IMR-90 (cell line): ENCODE data around the gene ADGRL3. TPM values are rescaled to one million over a fixed set of nuclear protein-coding genes. Genes with fewer than 3 reads are reported as not detected.

ENCODE experiments used
- ATAC-seq: fragments of 200-7000 bp; cut with Tn5 transposase; 2 replicates; pipeline ENCODE4 v1.9.1; 2020; ENCODE audit warnings: low read depth, mild to moderate bottlenecking, moderate library complexity
- BruUV-seq: library from RNA; stranded (reverse); fragments of 400-500 nt; replicated peaks from 2 replicates; lab custom pipeline; 2021; lab: Mats Ljungman, UMichigan
- CTCF ChIA-PET: fragments of 300-600 bp; formaldehyde crosslinking; extraction: SDS; loops from one replicate; lab custom pipeline; 2021; ENCODE audit warnings: antibody characterized with exemption; lab: Yijun Ruan, JAX
- POLR2A ChIA-PET: fragments of 300-600 bp; sonication (Branson Sonifier 250); formaldehyde crosslinking; loops from one replicate; lab custom pipeline; 2022; ENCODE audit warnings: antibody characterized with exemption; ENCODE audit not compliant: unreplicated experiment; lab: Charles Lee
- DNase-seq: peaks from one replicate; pipeline ENCODE4 v3.0.0; 2013
- H2AFZ ChIP-seq: replicated peaks from 2 replicates; pipeline ENCODE3; 2013; ENCODE audit warnings: low read length, mild to moderate bottlenecking; ENCODE audit not compliant: poor library complexity
- H2AK5ac ChIP-seq: 2 replicates; pipeline ENCODE4 v1.6.1; 2013; ENCODE audit warnings: low read depth, low read length, inconsistent platforms
- H2AK9ac ChIP-seq: replicated peaks from 2 replicates; pipeline ENCODE3; 2013; ENCODE audit warnings: mild to moderate bottlenecking, low read depth, low read length, moderate library complexity; ENCODE audit not compliant: poor library complexity
- H2BK120ac ChIP-seq: 2 replicates; pipeline ENCODE4 v1.6.1; 2013; ENCODE audit warnings: low read depth, low read length, inconsistent platforms
- H2BK15ac ChIP-seq: 3 replicates; pipeline ENCODE4 v1.6.1; 2013; ENCODE audit warnings: low read depth, low read length, inconsistent platforms
- H2BK20ac ChIP-seq: 2 replicates; pipeline ENCODE4 v1.6.1; 2013; ENCODE audit warnings: low read depth, mild to moderate bottlenecking, inconsistent platforms, low read length, moderate library complexity
- H2BK5ac ChIP-seq: 2 replicates; pipeline ENCODE4 v1.6.1; 2013; ENCODE audit warnings: mild to moderate bottlenecking, low read depth, low read length, inconsistent platforms; ENCODE audit not compliant: poor library complexity, severe bottlenecking
- H3K14ac ChIP-seq: replicated peaks from 2 replicates; pipeline ENCODE4 v1.6.1; 2013; ENCODE audit warnings: low read depth, low read length, inconsistent platforms
- H3K18ac ChIP-seq: 2 replicates; pipeline ENCODE4 v1.6.1; 2013; ENCODE audit warnings: low read depth, low read length, control low read depth
- H3K23ac ChIP-seq: 2 replicates; pipeline ENCODE4 v1.6.1; 2013; ENCODE audit warnings: low read depth, low read length, inconsistent platforms
- H3K27ac ChIP-seq: 2 replicates; pipeline ENCODE4 v1.5.1; 2013; ENCODE audit warnings: mild to moderate bottlenecking, control low read depth, low read length; ENCODE audit not compliant: insufficient read depth
- H3K27me3 ChIP-seq: 2 replicates; pipeline ENCODE4 v1.6.1; 2013; ENCODE audit warnings: low read length; ENCODE audit not compliant: control insufficient read depth, insufficient read depth
- H3K36me3 ChIP-seq: 2 replicates; pipeline ENCODE4 v1.6.1; 2013; ENCODE audit warnings: low read length, mixed read lengths; ENCODE audit not compliant: control insufficient read depth, insufficient read depth
- H3K4ac ChIP-seq: 2 replicates; pipeline ENCODE4 v1.6.1; 2013; ENCODE audit warnings: low read depth, low read length, inconsistent platforms
- H3K4me1 ChIP-seq: 2 replicates; pipeline ENCODE4 v1.6.1; 2013; ENCODE audit warnings: low read length, mixed read lengths; ENCODE audit not compliant: control insufficient read depth, insufficient read depth
- H3K4me2 ChIP-seq: 2 replicates; pipeline ENCODE4 v1.6.1; 2013; ENCODE audit warnings: low read depth, mild to moderate bottlenecking, control low read depth, low read length, moderate library complexity
- H3K4me3 ChIP-seq: 2 replicates; pipeline ENCODE4 v1.5.1; 2013; ENCODE audit warnings: low read depth, mild to moderate bottlenecking, control low read depth, low read length, moderate library complexity; ENCODE audit not compliant: insufficient read depth
- H3K56ac ChIP-seq: 2 replicates; pipeline ENCODE4 v1.6.1; 2013; ENCODE audit warnings: low read length, inconsistent platforms; ENCODE audit not compliant: insufficient read depth; ENCODE audit errors: extremely low read depth
- H3K79me1 ChIP-seq, 2 experiments: 2 replicates each; pipeline ENCODE4 v1.6.1; 2013; ENCODE audit warnings: low read length in 2 of 2, inconsistent platforms in 1 of 2, low read depth in 1 of 2
- H3K9ac ChIP-seq: 2 replicates; pipeline ENCODE4 v1.6.1; 2013; ENCODE audit warnings: low read depth, low read length, control low read depth
- H3K9me1 ChIP-seq: 2 replicates; pipeline ENCODE4 v1.6.1; 2013; ENCODE audit warnings: low read length, inconsistent platforms; ENCODE audit not compliant: insufficient read depth
- H3K9me3 ChIP-seq: 2 replicates; pipeline ENCODE4 v1.6.1; 2013; ENCODE audit warnings: low read length; ENCODE audit not compliant: control insufficient read depth, insufficient read depth
- H4K20me1 ChIP-seq: 2 replicates; pipeline ENCODE4 v1.6.1; 2013; ENCODE audit warnings: low read length, inconsistent platforms; ENCODE audit not compliant: insufficient read depth
- H4K5ac ChIP-seq: 2 replicates; pipeline ENCODE4 v1.6.1; 2013; ENCODE audit warnings: mild to moderate bottlenecking, low read depth, low read length, control low read depth
- H4K8ac ChIP-seq, 2 experiments: 2 replicates each; pipeline ENCODE4 v1.6.1; 2013; ENCODE audit warnings: low read depth in 2 of 2, low read length in 2 of 2, control low read depth in 1 of 2, inconsistent platforms in 1 of 2
- H4K91ac ChIP-seq: 2 replicates; pipeline ENCODE4 v1.6.1; 2013; ENCODE audit warnings: low read depth, low read length, inconsistent platforms; ENCODE audit not compliant: insufficient read depth
- BHLHE40 ChIP-seq: fragments of 150-350 bp; IDR thresholded peaks from 2 replicates; pipeline ENCODE4 v1.6.1; 2016; ENCODE audit warnings: mild to moderate bottlenecking, low read depth, low read length
- CEBPB ChIP-seq: IDR thresholded peaks from 2 replicates; pipeline ENCODE4 v1.6.1; 2012; ENCODE audit warnings: low read depth, low read length, improper control_type of control experiment
- CHD1 ChIP-seq: IDR thresholded peaks from 2 replicates; pipeline ENCODE4 v1.6.1; 2012; ENCODE audit warnings: low read depth, low read length, improper control_type of control experiment
- CTCF ChIP-seq: conservative IDR thresholded peaks from 2 replicates; pipeline ENCODE4 v1.5.1; 2012; ENCODE audit warnings: mild to moderate bottlenecking, low read depth, low read length, improper control_type of control experiment
- FOS ChIP-seq: fragments of 150-350 bp; IDR thresholded peaks from 2 replicates; pipeline ENCODE4 v1.6.1; 2016; ENCODE audit warnings: low read depth, low read length
- MAFK ChIP-seq: IDR thresholded peaks from 2 replicates; pipeline ENCODE4 v1.6.1; 2012; ENCODE audit warnings: low read depth, low read length, improper control_type of control experiment
- POLR2A ChIP-seq: IDR thresholded peaks from 2 replicates; pipeline ENCODE4 v1.6.1; 2012; ENCODE audit warnings: mild to moderate bottlenecking, low read depth, low read length
- RCOR1 ChIP-seq: IDR thresholded peaks from 2 replicates; pipeline ENCODE4 v1.6.1; 2012; ENCODE audit warnings: mild to moderate bottlenecking, low read length, improper control_type of control experiment; ENCODE audit not compliant: insufficient replicate concordance
- RFX5 ChIP-seq: IDR thresholded peaks from 2 replicates; pipeline ENCODE4 v1.8.0; 2012; ENCODE audit warnings: low read depth, mild to moderate bottlenecking, low read length, moderate library complexity
- SMC3 ChIP-seq: fragments of 150-350 bp; IDR thresholded peaks from 2 replicates; pipeline ENCODE4 v1.6.1; 2016; ENCODE audit warnings: low read depth, mild to moderate bottlenecking, antibody characterized with exemption, low read length, moderate library complexity
- USF2 ChIP-seq: fragments of 150-350 bp; IDR thresholded peaks from 2 replicates; pipeline ENCODE4 v1.6.1; 2017; ENCODE audit warnings: mild to moderate bottlenecking, antibody characterized with exemption, low read length, low read depth
- WGBS, 2 experiments: methylation state at CpG; one replicate each; pipeline versions ENCODE4 v1.1.5 to v1.1.7; 2013; ENCODE audit warnings: missing lambda C conversion rate in 2 of 2; ENCODE audit not compliant: insufficient read length in 1 of 2; ENCODE audit errors: extremely low coverage in 2 of 2; 5-methylcytosine and 5-hydroxymethylcytosine counted together
- dilution Hi-C: fragments of 300-500 bp; cut with HindIII; formaldehyde crosslinking; loops from one replicate; pipeline ENCODE4 v1.14.3; 2018; ENCODE audit warnings: low sequenced_read_pairs; ENCODE audit not compliant: unreplicated experiment
- in situ Hi-C: fragments of 300-500 bp; cut with MboI; formaldehyde crosslinking; loops from 3 replicates; pipeline ENCODE4 v1.14.3; 2019; ENCODE audit warnings: low sequenced_read_pairs, inconsistent platforms, mixed read lengths
- intact Hi-C: fragments of 100-400 bp; cut with micrococcal nuclease; formaldehyde crosslinking; loops from 2 replicates; pipeline ENCODE4 v1.10.0; 2022
- polyA plus RNA-seq, 3 experiments: library from polyadenylated mRNA; depleted of rRNA; stranded (reverse); fragments of >200 nt; gene quantifications; 2 replicates each; pipeline ENCODE4 v1.2.3, GENCODE V29; 2012; ENCODE audit warnings: low replicate concordance in 1 of 3
- total RNA-seq: library from RNA; depleted of rRNA; stranded (reverse); fragments of >200 nt; gene quantifications from 2 replicates; pipeline ENCODE4 v1.2.3, GENCODE V29; 2012

The ADGRL3 gene
- total and polyA plus RNA-seq, 2 of the 4 experiments (the other 2 are of a cell fraction), result 0.46 to 2.5 TPM

DNA sequence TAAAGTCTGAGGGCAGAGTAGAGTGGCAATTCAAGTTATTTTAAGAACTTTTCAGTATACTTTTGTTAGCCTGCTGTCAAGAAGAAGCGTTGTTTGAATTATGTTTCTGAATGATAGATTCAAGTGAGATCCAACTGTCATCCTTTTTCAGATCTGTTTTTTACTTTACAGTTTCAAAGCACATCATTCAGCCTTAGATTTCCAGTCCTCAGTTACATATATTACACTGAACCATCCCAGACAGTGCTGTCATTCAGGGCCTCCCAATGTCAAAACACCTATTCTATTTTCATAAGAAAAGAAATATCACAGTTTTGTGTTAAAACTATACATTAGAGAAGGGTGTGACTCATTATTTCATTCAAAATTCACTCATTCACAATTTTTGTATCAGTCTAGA, 856.9 kb downstream of the ADGRL3 start:
- WGBS, 2 experiments, result no CpG with 5 or more reads among the region's 1 CpG
- intact Hi-C loops, result no loop called here
- POLR2A ChIA-PET, result no interaction called here

More for the DNA sequence above, 856.9 kb downstream of the ADGRL3 start:
- Histone ChIP-seq H3K79me1 (no peaks in the 10 kb centered on the region), H3K27ac (no peak overlapping the region), H4K91ac (no peak overlapping the region), H3K9me3 (no peaks in the 10 kb centered on the region), H3K4me3 (no peak overlapping the region), H2BK15ac (no peak overlapping the region), H3K23ac (no peak overlapping the region), H4K8ac (no peak overlapping the region), H2AK9ac (no peak overlapping the region), H2AFZ (no peak overlapping the region), H3K9me1 (no peaks in the 10 kb centered on the region), H3K4me1 (no peaks in the 10 kb centered on the region), H3K14ac (no peak overlapping the region), H3K4ac (no peak overlapping the region), H2BK120ac (no peak overlapping the region), H3K27me3 (no peaks in the 10 kb centered on the region), H3K36me3 (no peaks in the 10 kb centered on the region), H3K9ac (no peak overlapping the region), H2BK5ac (no peak overlapping the region), H3K18ac (no peak overlapping the region), H3K4me2 (no peak overlapping the region), H2BK20ac (no peak overlapping the region), H3K56ac (no peak overlapping the region), H4K20me1 (no peaks in the 10 kb centered on the region), H2AK5ac (no peak overlapping the region), H4K5ac (no peak overlapping the region)
- in situ Hi-C loops (no loop called here), dilution Hi-C loops (no loop called here)
- no TSS peak for BruUV-seq
- CTCF ChIA-PET, result no interaction called here
- no peak for DNase-seq
- no peak for TF ChIP-seq MAFK
- no peak for TF ChIP-seq CEBPB
- no peak for TF ChIP-seq BHLHE40
- TF ChIP-seq FOS, result no peak
- no peak for TF ChIP-seq SMC3
- TF ChIP-seq RFX5, result no peak
- TF ChIP-seq RCOR1, result no peak
- no peak for TF ChIP-seq CTCF
- no peak for TF ChIP-seq POLR2A
- no peak for TF ChIP-seq CHD1
- TF ChIP-seq USF2, result no peak
- no peak for ATAC-seq
